ENCODE results near the gene MGAT4D. TPM values are rescaled to one million over a fixed set of nuclear protein-coding genes. Genes with fewer than 3 reads are reported as not detected.

The MGAT4D gene
- polyA plus RNA-seq, 1 of the 3 experiments (the other 2 are of a cell fraction) = not detected

- Histone ChIP-seq H3K27ac (ENCODE audit: low read depth in 2 of 2, low read length in 1 of 2) (no peak overlapping the region), H3K9me2 (no peaks in the 10 kb centered on the region), H3K4me1 (ENCODE audit: control insufficient read depth in 1 of 2, insufficient read depth in 2 of 2, low read depth in 1 of 2, low read length in 1 of 2) (peaks cover 8 to 9% of the 10 kb centered on the region in 2 experiments; a peak in 3 of 4 replicates), H3K9me3 (0 out of 2 replicates have a peak, but pooled peaks cover 4% of the 10 kb centered on the region), H4K20me1 (ENCODE audit: insufficient read depth) (no peaks in the 10 kb centered on the region), H3K4me2 (peak overlapping the region; percentile 59; the same call in 1 of the 2 replicates), H2AFZ (ENCODE audit: low read depth) (peak overlapping the region; percentile 77), H3K27me3 (ENCODE audit: insufficient read depth) (no peaks in the 10 kb centered on the region), H3K4me3 (ENCODE audit: low read depth in 2 of 2, low read length in 1 of 2) (peak overlapping the region; percentile 35 to 82), H3F3A (replicated peaks; ENCODE audit: insufficient read depth) (no peaks in the 10 kb centered on the region), H3K79me2 (ENCODE audit: insufficient read depth) (peaks cover 40% of the 10 kb centered on the region), H3K9ac (no peak overlapping the region), H3K36me3 (replicated peaks in 1 of 2; ENCODE audit: control insufficient read depth in 1 of 2, insufficient read depth in 2 of 2, low read length in 1 of 2) (peaks cover 23 to 25% of the 10 kb centered on the region in 2 experiments)
- 29% methylated on average over 8 of the region's 8 CpGs for WGBS (ENCODE audit: low lambda C conversion rate)
- ChIA-PET CTCF (interaction anchor here (0.6 to 2.3 kb wide), 18 partner anchors 9 to 610 kb away, joined by 3 to 13 read pairs (median 3); partner anchors contain the start of gene RNF150), POLR2A (interaction anchor here (0.7 to 1.7 kb wide), 5 partner anchors 96 to 769 kb away, joined by 3 to 13 read pairs (median 4); partner anchors contain the start of genes CLGN, SCOC and TBC1D9)
- no peak for DNase-seq
- TF ChIP-seq EZH2phosphoT487 (IDR thresholded peaks at IDR 0.05; ENCODE audit: borderline replicate concordance, low read depth) = no peak
- TF ChIP-seq IRF3 (IDR thresholded peaks at IDR 0.05; ENCODE audit: low read depth, low read length) = no peak
- TF ChIP-seq FOXM1 (IDR thresholded peaks at IDR 0.05; ENCODE audit: low read depth) = no peak
- no peak for TF ChIP-seq REST (IDR thresholded peaks at IDR 0.05; ENCODE audit: low read depth, low read length)
- no peak for TF ChIP-seq GATA2 (CRISPR knock-in tag; IDR thresholded peaks at IDR 0.05)
- no peak for TF ChIP-seq RCOR1 (IDR thresholded peaks at IDR 0.05; ENCODE audit: low read length)
- no peak for TF ChIP-seq RXRA (IDR thresholded peaks at IDR 0.05; ENCODE audit: borderline replicate concordance, low read depth)
- TF ChIP-seq EP300 (IDR thresholded peaks at IDR 0.05; ENCODE audit: borderline replicate concordance in 1 of 2, low read depth in 1 of 2, low read length in 1 of 2) = no peak
Measured at GRCh38 chr4:140523370-140523856, 25.3 kb upstream of the MGAT4D start.

DNA sequence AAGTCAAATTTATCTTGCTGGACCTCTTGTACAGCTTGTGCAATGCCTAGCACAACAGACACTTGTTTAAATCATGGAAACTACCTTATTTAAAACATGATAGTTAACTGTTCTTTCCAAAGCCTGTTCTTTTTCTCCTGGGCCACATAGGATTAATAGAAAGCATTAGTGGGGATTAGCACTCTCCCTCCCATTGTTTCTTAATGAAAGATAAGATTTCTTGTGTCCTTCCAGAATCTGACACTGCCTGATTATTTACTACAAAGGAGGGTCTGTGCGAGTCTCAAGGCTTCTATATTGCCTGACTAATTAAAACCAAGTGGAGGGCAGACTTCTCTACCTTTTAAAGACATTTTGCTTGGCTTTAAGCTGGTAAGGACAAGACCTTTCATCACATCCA lies 17.3 kb upstream of the MGAT4D start:
- Histone ChIP-seq H3K4me1 (ENCODE audit: control insufficient read depth in 1 of 2, insufficient read depth in 2 of 2, low read depth in 1 of 2, low read length in 1 of 2) (no peaks in the 10 kb centered on the region), H4K20me1 (ENCODE audit: insufficient read depth) (no peaks in the 10 kb centered on the region), H3K79me2 (ENCODE audit: insufficient read depth) (no peaks in the 10 kb centered on the region), H3K9ac (no peak overlapping the region), H3K27me3 (ENCODE audit: insufficient read depth) (no peaks in the 10 kb centered on the region), H3K9me3 (no peaks in the 10 kb centered on the region), H3K4me2 (no peak overlapping the region), H3K36me3 (replicated peaks in 1 of 2; ENCODE audit: control insufficient read depth in 1 of 2, insufficient read depth in 2 of 2, low read length in 1 of 2) (no peaks in the 10 kb centered on the region), H3F3A (replicated peaks; ENCODE audit: insufficient read depth) (no peaks in the 10 kb centered on the region), H2AFZ (ENCODE audit: low read depth) (no peak overlapping the region), H3K4me3 (ENCODE audit: low read depth in 2 of 2, low read length in 1 of 2) (no peak overlapping the region), H3K9me2 (no peaks in the 10 kb centered on the region), H3K27ac (ENCODE audit: low read depth in 2 of 2, low read length in 1 of 2) (no peak overlapping the region)
- TF ChIP-seq, protein P1, sequence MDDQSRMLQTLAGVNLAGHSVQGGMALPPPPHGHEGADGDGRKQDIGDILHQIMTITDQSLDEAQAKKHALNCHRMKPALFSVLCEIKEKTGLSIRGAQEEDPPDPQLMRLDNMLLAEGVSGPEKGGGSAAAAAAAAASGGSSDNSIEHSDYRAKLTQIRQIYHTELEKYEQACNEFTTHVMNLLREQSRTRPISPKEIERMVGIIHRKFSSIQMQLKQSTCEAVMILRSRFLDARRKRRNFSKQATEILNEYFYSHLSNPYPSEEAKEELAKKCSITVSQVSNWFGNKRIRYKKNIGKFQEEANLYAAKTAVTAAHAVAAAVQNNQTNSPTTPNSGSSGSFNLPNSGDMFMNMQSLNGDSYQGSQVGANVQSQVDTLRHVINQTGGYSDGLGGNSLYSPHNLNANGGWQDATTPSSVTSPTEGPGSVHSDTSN (IDR thresholded peaks at IDR 0.05) = no peak
- TF ChIP-seq, protein P2, sequence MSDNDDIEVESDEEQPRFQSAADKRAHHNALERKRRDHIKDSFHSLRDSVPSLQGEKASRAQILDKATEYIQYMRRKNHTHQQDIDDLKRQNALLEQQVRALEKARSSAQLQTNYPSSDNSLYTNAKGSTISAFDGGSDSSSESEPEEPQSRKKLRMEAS (IDR thresholded peaks at IDR 0.05; ENCODE audit: low read depth) = no peak
- TF ChIP-seq TEAD4 (IDR thresholded peaks at IDR 0.05; ENCODE audit: borderline replicate concordance, insufficient read depth) (no peak), USF1 (IDR thresholded peaks at IDR 0.05; ENCODE audit: borderline replicate concordance, low read depth) (no peak), FOXM1 (IDR thresholded peaks at IDR 0.05; ENCODE audit: low read depth) (no peak), GABPA (IDR thresholded peaks at IDR 0.05; ENCODE audit: low read depth) (no peak), FOXJ3 (CRISPR knock-in tag; IDR thresholded peaks at IDR 0.05) (no peak), TAF1 (IDR thresholded peaks at IDR 0.05; ENCODE audit: borderline replicate concordance, low read depth, low read length) (no peak)
- POLR2A ChIA-PET = no interaction called here
- CTCF ChIA-PET = interaction anchor here (1.4 kb wide), 1 partner anchor 88 kb away, joined by 4 read pairs; the partner anchor contains the start of gene CLGN
- WGBS (ENCODE audit: low lambda C conversion rate) = 0% methylated on average over 1 of the region's 1 CpG
- DNase-seq = no peak
